SK-N-SH (cell line): ENCODE measurements around the gene RPP30. TPM values are rescaled to one million over a fixed set of nuclear protein-coding genes. Genes with fewer than 3 reads are reported as not detected.

Source experiments
- CTCF ChIA-PET: fragments of 300-600, 350-600 bp; formaldehyde crosslinking; extraction: SDS; loops from one replicate; lab custom pipeline; 2021; lab: Yijun Ruan, JAX
- POLR2A ChIA-PET: fragments of 350-600 bp; sonication (Branson Sonifier 250); formaldehyde crosslinking; extraction: SDS; loops from one replicate; lab custom pipeline; 2020; ENCODE audit warnings: antibody characterized with exemption, inconsistent platforms; lab: Yijun Ruan, JAX
- DNase-seq: peaks from one replicate; pipeline ENCODE4 v3.0.0; 2012
- H2AFZ ChIP-seq: fragments of 200-600 bp; sonication (generic); 2 replicates; pipeline ENCODE4 v1.8.1; 2016; ENCODE audit warnings: antibody characterized with exemption, mild to moderate bottlenecking, low read depth
- H3F3A ChIP-seq: fragments of 200-600 bp; sonication (generic); replicated peaks from 2 replicates; pipeline ENCODE3; 2016; ENCODE audit warnings: antibody characterized with exemption, mild to moderate bottlenecking; ENCODE audit not compliant: insufficient read depth
- H3K27ac ChIP-seq, 2 experiments: fragments of 200-500 bp in 1 of 2; fragments of 200-600 bp in 1 of 2; sonication (Bioruptor generic) in 1 of 2; sonication (generic), shearing (Covaris generic) in 1 of 2; 2 replicates each; pipeline versions ENCODE4 v1.5.1 to v1.6.1; 2014 to 2016; ENCODE audit warnings: low read depth in 2 of 2, inconsistent platforms in 1 of 2, low read length in 1 of 2, mild to moderate bottlenecking in 1 of 2, mixed read lengths in 1 of 2
- H3K27me3 ChIP-seq: fragments of 200-600 bp; sonication (generic), shearing (Covaris generic); 2 replicates; pipeline ENCODE4 v1.6.1; 2016; ENCODE audit warnings: mixed run types; ENCODE audit not compliant: insufficient read depth
- H3K36me3 ChIP-seq, 2 experiments: fragments of 200-500 bp in 1 of 2; fragments of 200-600 bp in 1 of 2; sonication (Bioruptor generic) in 1 of 2; sonication (generic) in 1 of 2; replicated peaks in 1 of 2; 2 replicates each; pipeline versions ENCODE3 to v1.5.1; 2014 to 2016; ENCODE audit warnings: low read length in 1 of 2, mild to moderate bottlenecking in 1 of 2; ENCODE audit not compliant: insufficient read depth in 2 of 2, control insufficient read depth in 1 of 2
- H3K4me1 ChIP-seq, 2 experiments: fragments of 200-500 bp in 1 of 2; fragments of 200-600 bp in 1 of 2; sonication (Bioruptor generic) in 1 of 2; sonication (generic), shearing (Covaris generic) in 1 of 2; 2 replicates each; pipeline versions ENCODE4 v1.5.1 to v1.6.1; 2014 to 2016; ENCODE audit warnings: low read depth in 1 of 2, low read length in 1 of 2, mixed run types in 1 of 2; ENCODE audit not compliant: insufficient read depth in 2 of 2, control insufficient read depth in 1 of 2
- H3K4me2 ChIP-seq: fragments of 200-600 bp; sonication (generic), shearing (Covaris generic); 2 replicates; pipeline ENCODE4 v1.6.1; 2017; ENCODE audit warnings: mixed run types
- H3K4me3 ChIP-seq, 2 experiments: fragments of 200-500 bp in 1 of 2; fragments of 200-600 bp in 1 of 2; sonication (Bioruptor generic) in 1 of 2; sonication (generic), shearing (Covaris generic) in 1 of 2; 2 replicates each; pipeline versions ENCODE4 v1.5.1 to v1.8.1; 2014 to 2016; ENCODE audit warnings: low read depth in 2 of 2, inconsistent platforms in 1 of 2, low read length in 1 of 2, mild to moderate bottlenecking in 1 of 2, mixed read lengths in 1 of 2, moderate library complexity in 1 of 2
- H3K79me2 ChIP-seq: fragments of 200-600 bp; sonication (generic); 2 replicates; pipeline ENCODE4 v1.8.1; 2017; ENCODE audit warnings: mild to moderate bottlenecking; ENCODE audit not compliant: insufficient read depth
- H3K9ac ChIP-seq: fragments of 200-600 bp; sonication (generic); 2 replicates; pipeline ENCODE4 v1.6.1; 2017; ENCODE audit warnings: mixed run types
- H3K9me2 ChIP-seq: fragments of 200-600 bp; sonication (generic); 2 replicates; pipeline ENCODE4 v1.6.1; 2017; ENCODE audit warnings: mixed run types
- H3K9me3 ChIP-seq: fragments of 200-600 bp; sonication (generic); 2 replicates; pipeline ENCODE4 v1.6.1; 2017; ENCODE audit warnings: mixed run types, mild to moderate bottlenecking, moderate library complexity
- H4K20me1 ChIP-seq: fragments of 200-600 bp; sonication (generic); 2 replicates; pipeline ENCODE4 v1.6.1; 2017; ENCODE audit warnings: mild to moderate bottlenecking, mixed run types; ENCODE audit not compliant: insufficient read depth
- CTCF ChIP-seq: fragments of 200-600 bp; sonication (generic); IDR thresholded peaks from 2 replicates; pipeline ENCODE4 v1.6.1; 2017; ENCODE audit warnings: antibody characterized with exemption, mild to moderate bottlenecking, moderate library complexity
- ELF1 ChIP-seq: IDR thresholded peaks from 2 replicates; pipeline ENCODE4 v1.4.0; 2012
- EP300 ChIP-seq, 2 experiments: IDR thresholded peaks; 2 replicates each; pipeline versions ENCODE4 v1.4.0 to v1.6.1; 2012; ENCODE audit warnings: borderline replicate concordance in 1 of 2, low read depth in 1 of 2, low read length in 1 of 2
- FOSL2 ChIP-seq: IDR thresholded peaks from 2 replicates; pipeline ENCODE4 v1.4.0; 2012; ENCODE audit warnings: low read depth, mild to moderate bottlenecking, moderate library complexity, borderline replicate concordance
- IRF3 ChIP-seq: fragments of 150-350 bp; IDR thresholded peaks from 2 replicates; pipeline ENCODE4 v1.6.1; 2016; ENCODE audit warnings: mild to moderate bottlenecking, low read depth, low read length
- JUND ChIP-seq: IDR thresholded peaks from 2 replicates; pipeline ENCODE4 v1.4.0; 2012
- MEF2A ChIP-seq: IDR thresholded peaks from 2 replicates; pipeline ENCODE4 v1.4.0; 2012; ENCODE audit warnings: low read depth, borderline replicate concordance
- POLR2AphosphoS5 ChIP-seq: IDR thresholded peaks from 2 replicates; pipeline ENCODE4 v1.6.1; 2012; ENCODE audit warnings: low read depth, low read length
- SIN3A ChIP-seq: IDR thresholded peaks from 2 replicates; pipeline ENCODE4 v1.6.1; 2012; ENCODE audit warnings: low read depth, mild to moderate bottlenecking, low read length, moderate library complexity, borderline replicate concordance
- USF2 ChIP-seq: fragments of 150-350 bp; IDR thresholded peaks from 2 replicates; pipeline ENCODE4 v1.6.1; 2017; ENCODE audit warnings: antibody characterized with exemption, low read length, low read depth, borderline replicate concordance
- YY1 ChIP-seq: IDR thresholded peaks from 2 replicates; pipeline ENCODE4 v1.4.0; 2012; ENCODE audit warnings: low read depth, mild to moderate bottlenecking
- ZBTB33 ChIP-seq: IDR thresholded peaks from 2 replicates; pipeline ENCODE4 v1.4.0; 2012; ENCODE audit warnings: low read depth, borderline replicate concordance
- WGBS: methylation state at CpG from one replicate; pipeline ENCODE4 v1.1.6; 2017; ENCODE audit warnings: low lambda C conversion rate; 5-methylcytosine and 5-hydroxymethylcytosine counted together
- polyA plus RNA-seq, 3 experiments: library from polyadenylated mRNA; depleted of rRNA; stranded (reverse); fragments of >200 nt; gene quantifications; 2 replicates each; pipeline ENCODE4 v1.2.3, GENCODE V29; 2012

Gene RPP30
- polyA plus RNA-seq, 1 of the 3 experiments (the other 2 are of a cell fraction): 16.7 TPM

- Histone ChIP-seq H3K4me1 (peaks cover 0 to 17% of the 10 kb centered on the region in 2 experiments; a peak in 2 of 4 replicates), H3K4me2 (no peak overlapping the region), H2AFZ (no peak overlapping the region), H3F3A (peaks cover 15% of the 10 kb centered on the region), H3K9me2 (no peaks in the 10 kb centered on the region), H3K36me3 (peaks cover 55 to 62% of the 10 kb centered on the region in 2 experiments)
- ChIA-PET CTCF (interaction anchor here (0.9 to 4.2 kb wide), 6 partner anchors 9 to 409 kb away, joined by 3 to 26 read pairs (median 6); no protein-coding TSS in a partner anchor), POLR2A (no interaction called here)
- TF ChIP-seq IRF3 (no peak), ZBTB33 (no peak), JUND (no peak), CTCF (no peak), SIN3A (no peak), POLR2AphosphoS5 (no peak)
- TF ChIP-seq, all 33 proteins: peak for 0
- Histone ChIP-seq H3K4me3 (no peak overlapping the region), H3K27ac (no peak overlapping the region), H3K9me3 (no peaks in the 10 kb centered on the region), H3K79me2 (no peaks in the 10 kb centered on the region), H3K9ac (no peak overlapping the region), H3K27me3 (no peaks in the 10 kb centered on the region), H4K20me1 (no peaks in the 10 kb centered on the region)
- 93% methylated on average over 6 of the region's 6 CpGs for WGBS
- no peak for DNase-seq
Observed at GRCh38 chr10:90888387-90888786, 16.6 kb downstream of the RPP30 start.

- Histone ChIP-seq H3K4me3 (no peak overlapping the region), H3F3A (peaks cover 8% of the 10 kb centered on the region), H3K27me3 (no peaks in the 10 kb centered on the region), H3K79me2 (no peaks in the 10 kb centered on the region), H3K4me2 (no peak overlapping the region), H3K9me2 (no peaks in the 10 kb centered on the region), H3K4me1 (peaks cover 0 to 11% of the 10 kb centered on the region in 2 experiments; a peak in 1 of 4 replicates), H3K9me3 (no peaks in the 10 kb centered on the region), H3K27ac (no peak overlapping the region), H3K36me3 (peaks cover 55 to 75% of the 10 kb centered on the region in 2 experiments), H3K9ac (no peak overlapping the region), H2AFZ (no peak overlapping the region), H4K20me1 (no peaks in the 10 kb centered on the region)
- ChIA-PET POLR2A (no interaction called here), CTCF (interaction anchor here (1.3 to 4.2 kb wide), 2 partner anchors 10 to 22 kb away, joined by 6 to 26 read pairs; no protein-coding TSS in a partner anchor)
- TF ChIP-seq USF2 (no peak), ELF1 (no peak), FOSL2 (no peak), MEF2A (no peak), ZBTB33 (no peak), YY1 (no peak), EP300 (IDR thresholded peaks at IDR 0.05; ENCODE audit: borderline replicate concordance in 1 of 2, low read depth in 1 of 2, low read length in 1 of 2) (no peak)
- WGBS: 94% methylated on average over 1 of the region's 1 CpG
- no peak for DNase-seq
Observed at GRCh38 chr10:90889636-90890035, 17.9 kb downstream of the RPP30 start.
